DMS53 treated with DMSO at 0.1 percent for 48 hours (cell line): Measurements from ENCODE around the gene CTDSP2.
"Not testable (repeated sequence)": the region's sequence is repeated elsewhere in the genome, so short reads cannot be mapped to it uniquely, and the experiment has no call there.

Experiments
- DNase-seq: peaks from one replicate; lab custom pipeline; 2025; ENCODE audit not compliant: unreplicated experiment; lab: John Stamatoyannopoulos, UW

CTDSP2 gene

GRCh38 chr12:57836442-57837375 lies 9.8 kb downstream of the CTDSP2 start:
- DNase-seq, result peak; percentile 83

DNA sequence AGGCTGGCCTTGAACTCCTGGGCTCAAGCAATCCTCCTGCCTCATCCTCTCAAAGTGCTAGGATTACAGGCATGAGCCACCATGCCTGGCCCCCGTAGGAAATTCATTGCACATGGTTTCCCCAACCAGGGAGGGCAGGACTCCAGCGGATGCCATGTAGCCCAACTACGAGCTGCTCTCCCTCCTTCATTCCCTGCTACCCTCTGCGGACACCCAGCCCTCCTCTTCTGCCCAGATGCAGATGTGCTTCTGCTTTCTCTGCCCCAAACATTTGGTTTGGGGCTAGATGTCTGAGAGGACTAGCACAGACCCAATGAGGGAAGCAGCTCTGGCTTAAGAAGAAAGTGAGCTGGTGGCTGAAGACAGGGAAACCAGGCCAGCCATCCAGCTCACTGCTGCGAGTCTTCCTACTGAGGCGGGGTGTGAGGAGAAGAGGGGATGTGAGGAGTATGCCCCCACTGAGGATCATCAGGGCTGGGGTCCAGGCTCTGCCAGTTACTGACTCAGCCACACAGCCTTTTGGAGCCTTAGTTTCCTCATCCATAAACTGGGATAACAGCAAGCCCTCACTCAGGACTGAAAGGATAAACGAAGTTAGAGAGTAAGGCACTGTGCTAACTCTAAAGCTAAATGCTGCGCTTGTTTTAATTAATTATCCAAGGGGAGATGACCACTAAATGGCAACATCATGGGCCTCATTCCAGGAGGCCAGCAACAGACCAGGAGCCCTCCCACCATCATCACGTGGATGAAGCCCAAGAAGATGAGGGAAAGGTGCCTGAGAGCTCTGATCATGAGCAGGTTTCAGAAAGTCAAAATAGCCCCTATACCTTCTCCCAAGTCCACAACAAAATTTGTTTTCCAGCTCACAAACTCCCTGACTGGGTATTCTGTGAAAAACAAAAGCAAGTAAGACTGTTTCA lies 10.9 kb downstream of the CTDSP2 start:
- DNase-seq, result no peak

DNA sequence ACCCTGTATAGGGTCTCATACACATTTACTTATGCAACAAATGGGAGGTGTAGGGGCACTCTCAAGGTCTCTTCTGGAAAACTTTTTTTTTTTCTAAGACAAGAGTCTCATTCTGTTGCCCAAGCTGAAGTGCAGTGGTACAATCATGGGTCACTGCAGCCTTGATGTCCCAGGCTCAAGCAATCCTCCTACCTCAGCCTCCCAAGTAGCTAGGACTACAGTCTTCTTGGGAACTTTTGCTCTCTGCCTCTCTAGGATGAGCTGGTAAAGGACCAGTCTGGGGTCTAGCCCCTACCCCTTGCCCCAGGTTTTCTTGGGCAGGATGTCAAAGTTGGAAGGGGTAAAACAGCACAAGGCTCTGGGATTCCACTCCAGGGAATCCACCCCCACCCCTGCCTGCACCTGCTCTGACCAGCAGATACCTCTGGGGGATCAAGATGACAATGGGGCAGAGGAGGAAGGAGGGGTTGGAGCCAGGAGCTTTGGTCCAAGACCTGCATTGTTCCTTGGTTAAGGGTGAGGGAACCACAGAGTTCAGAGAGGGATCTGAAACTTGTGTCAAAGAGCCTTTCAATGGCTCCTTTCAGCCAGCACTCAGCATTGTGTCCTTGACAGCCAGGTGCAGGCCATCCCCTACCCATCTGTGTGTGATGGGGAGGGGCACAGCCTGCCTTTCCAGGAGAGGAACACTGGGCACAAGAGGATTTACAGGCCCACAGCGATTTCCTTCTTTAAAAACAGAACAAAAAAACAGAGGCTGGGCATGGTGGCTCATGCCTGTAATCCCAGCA lies 12.2 kb downstream of the CTDSP2 start:
- DNase-seq, result no peak

DNA sequence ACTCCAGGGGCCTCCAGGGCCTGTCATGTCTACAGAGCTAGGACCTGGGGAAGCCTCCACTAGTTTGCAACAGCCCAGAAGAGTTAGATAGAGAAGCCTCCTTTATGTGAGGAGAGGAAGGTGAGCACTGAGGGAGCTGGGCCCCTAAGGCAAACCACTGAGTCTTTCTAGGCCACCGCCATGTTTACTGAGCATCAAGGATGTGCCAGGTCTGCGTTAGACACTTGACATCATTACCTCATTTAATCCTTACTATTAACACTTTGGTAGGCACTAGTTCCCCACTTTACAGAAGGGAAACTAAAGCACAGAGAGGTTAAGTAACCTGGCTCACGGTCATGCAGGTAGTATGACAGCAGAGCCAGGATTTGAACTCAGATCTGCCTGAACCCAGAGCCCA lies 12.9 kb downstream of the CTDSP2 start:
- no peak for DNase-seq

GRCh38 chr12:57832966-57833365 lies 13.6 kb downstream of the CTDSP2 start:
- no peak for DNase-seq

DNA sequence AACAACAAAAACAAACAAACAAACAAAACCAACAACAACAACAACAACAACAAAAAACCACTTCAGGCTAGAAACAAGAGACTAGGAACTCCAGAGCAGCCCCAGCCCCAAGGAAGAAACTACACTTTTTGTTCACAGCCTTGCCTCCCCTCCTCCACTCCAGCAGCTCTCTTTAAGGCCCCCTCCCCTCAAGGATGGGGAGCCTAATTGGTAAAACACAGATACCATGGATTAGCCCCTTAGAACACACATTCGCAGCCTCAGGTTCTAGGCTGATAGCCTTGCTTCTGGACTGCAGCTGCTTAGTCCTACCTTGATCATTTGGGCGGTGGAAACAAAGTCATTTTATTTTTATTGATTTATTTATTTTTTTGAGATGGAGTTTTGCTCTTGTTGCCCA lies 16.1 kb downstream of the CTDSP2 start:
- DNase-seq, result no peak

DNA sequence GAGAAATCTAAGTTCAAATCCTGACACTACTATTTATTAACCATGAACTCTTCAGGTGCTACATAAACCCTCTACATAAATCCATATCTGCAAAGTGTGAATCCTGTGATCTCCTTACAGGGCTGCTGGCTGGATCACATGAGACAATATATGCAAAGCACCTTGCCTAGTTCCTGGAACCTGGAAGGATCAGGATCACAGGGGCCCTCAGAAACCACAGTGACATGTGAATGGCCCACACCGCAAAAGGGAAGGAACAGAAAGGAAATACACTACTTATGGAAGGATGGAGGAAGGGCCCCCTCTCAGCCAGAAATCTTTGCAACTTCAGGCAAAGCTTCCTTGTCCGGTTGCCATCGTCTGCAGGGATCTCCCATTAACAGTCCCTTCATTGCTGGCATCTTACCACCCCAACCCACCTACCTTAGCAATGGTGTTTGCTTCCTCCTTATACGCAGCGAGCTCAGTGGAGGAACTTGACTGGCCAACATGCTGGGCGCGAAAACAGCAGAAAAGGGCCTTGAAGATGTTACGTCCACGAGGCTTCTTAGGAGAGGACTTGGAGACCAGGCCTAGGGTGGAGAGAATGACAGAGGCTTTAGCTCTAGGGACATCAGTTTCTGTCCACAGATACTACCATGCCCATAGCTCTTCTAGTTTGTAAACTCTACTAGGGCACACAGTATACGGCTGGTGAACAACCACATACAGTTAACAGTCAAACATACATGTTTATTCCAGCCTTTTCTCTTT lies 17.3 kb downstream of the CTDSP2 start:
- no peak for DNase-seq

GRCh38 chr12:57826966-57827365 lies 19.6 kb downstream of the CTDSP2 start:
- no peak for DNase-seq

DNA sequence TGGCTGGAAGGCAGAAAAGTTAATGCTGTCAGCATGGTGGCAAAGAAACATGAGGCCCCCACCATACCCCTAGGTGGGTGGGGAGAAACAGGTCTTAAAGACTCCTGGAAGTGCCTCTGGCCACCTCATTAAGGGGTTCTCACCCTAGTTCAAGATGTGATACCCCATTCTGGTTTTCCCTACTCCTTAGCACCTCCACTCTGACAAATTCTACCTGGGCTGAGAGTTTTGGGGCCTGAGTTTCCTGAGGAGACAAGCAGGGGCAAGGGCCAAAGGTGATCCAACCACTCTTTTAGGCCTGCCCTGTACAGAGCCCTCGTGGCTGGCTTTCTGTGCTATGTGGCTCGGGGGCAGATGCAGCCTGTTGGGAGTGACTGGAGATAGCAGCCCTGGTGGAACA lies 20.1 kb downstream of the CTDSP2 start:
- no peak for DNase-seq

DNA sequence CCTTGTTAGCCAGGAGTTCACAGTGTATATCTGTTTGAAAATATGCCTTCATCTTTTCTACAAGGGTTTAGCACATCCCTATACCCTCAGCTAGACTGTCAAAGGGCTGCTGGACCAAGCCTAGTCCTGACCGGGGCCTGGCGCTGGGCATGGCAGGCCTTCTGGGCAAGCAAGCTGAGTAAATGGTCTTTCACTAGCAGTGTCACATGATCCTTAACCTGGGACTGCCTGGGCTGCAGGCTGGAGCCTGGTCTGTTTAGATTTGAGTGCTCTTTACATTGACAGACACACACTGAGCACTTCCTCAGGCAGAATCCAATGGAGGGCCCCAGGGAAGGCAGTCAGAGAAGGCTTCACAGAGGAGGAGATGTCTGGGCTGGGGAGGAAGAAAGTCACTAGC lies 21.1 kb downstream of the CTDSP2 start:
- DNase-seq, result no peak

DNA sequence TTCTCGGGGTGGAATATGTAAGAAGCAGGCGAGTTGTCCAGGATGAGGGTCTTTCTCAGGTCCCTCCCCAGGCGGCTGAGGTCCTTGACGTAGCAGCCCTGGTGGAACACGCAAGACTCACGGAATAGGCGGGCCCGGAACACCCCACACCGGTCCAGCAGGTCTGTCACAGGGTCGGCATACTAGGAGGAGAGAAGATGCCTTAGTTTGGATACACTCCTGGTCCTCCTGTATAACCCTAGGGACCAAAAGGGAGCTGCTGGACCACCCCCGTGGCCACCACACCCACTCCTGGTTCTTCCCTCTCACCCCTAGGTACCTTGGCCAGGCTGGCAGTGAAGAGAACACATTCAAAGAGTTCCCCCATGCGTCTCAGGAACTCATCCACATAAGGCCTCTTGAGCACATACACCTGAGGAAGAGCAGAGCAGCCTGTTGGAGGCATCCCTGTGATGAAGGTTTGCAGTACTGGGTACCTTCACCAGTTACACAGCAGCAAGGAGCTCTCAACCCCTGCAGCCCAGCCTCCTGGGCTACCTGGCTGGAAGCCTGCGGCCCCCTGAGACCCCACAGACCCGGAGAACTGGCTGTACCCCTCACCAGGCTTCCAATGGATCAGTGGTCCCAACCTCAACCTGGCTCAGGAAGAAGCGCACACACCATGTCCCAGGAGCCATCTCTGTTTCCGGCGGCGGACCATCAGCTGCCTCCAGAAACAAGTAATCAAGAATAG lies 22.5 kb downstream of the CTDSP2 start:
- no peak for DNase-seq

DNA sequence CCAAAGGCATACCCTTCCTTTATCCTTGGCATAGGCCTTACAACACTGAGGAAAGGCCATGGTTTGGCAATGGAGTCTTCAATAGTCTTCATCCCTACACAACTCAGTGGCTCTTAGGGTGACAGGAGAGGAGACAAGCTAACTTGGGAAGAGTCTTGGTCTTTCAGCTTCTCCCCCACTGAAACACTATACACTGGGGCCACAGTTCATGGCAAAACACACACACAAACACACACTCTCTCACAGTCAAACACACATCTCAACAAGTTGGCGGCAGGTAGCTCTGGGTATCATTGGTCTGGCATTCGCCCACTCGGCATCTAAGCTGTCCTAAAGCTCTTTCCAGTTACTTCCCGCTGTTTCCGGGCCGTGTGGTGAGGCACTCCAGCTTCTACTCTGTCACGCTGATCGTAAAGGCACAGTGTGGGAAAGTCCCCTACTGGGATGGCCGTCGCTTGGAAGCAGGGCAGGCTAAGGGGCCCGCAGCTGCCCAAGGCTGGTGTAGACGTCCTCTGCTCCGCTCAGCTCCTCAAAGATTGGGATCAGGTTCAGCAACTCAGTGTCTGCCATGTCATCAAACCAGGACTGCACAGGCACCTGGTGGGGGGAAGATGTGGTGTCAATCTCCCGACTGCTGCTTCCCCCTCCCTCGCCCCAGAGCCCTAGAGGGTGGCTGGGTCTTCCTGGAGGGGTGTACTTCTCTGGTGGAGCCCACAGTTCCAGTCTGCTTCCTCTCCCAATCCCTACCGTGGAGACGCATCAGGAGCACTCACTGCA lies 23.2 kb downstream of the CTDSP2 start:
- no peak for DNase-seq

DNA sequence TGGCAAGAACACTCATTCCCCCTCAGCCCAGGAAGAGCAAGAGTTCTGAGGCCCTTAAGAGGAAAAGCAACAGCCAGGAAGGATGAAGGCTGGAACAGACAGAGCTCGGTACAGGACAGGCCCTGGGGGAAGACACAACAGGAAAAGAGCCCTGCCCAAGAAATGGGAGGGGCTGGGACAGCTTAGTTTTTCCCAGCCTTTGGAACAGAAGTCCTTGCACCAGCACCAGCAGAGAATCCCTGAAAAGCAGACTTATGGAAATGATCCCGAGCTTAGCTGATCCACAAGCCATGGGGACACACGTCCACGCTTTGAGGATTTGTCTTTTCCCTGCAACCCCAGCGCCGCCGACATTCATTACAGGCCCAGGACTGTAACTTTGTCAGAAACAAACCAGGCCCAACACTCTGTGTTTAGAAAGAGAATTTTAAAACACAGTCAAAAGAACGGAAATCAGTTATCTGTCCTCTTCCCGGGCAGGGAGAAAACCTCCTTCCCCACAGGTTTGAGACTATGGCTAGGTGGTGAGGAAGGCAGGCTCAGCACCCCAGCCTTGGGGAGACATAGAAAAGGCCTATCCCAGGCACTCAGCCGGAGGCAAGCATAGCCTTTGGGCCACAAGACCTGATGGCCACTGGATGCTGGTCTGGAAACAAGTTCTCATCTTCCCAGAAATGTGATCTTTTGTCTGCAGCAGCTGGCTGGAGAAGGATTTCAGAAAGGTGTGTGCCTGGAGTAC lies 24.0 kb downstream of the CTDSP2 start:
- DNase-seq, result no peak

- no peak for DNase-seq
Measured at GRCh38 chr12:57821474-57822214, 24.9 kb downstream of the CTDSP2 start.

DNA sequence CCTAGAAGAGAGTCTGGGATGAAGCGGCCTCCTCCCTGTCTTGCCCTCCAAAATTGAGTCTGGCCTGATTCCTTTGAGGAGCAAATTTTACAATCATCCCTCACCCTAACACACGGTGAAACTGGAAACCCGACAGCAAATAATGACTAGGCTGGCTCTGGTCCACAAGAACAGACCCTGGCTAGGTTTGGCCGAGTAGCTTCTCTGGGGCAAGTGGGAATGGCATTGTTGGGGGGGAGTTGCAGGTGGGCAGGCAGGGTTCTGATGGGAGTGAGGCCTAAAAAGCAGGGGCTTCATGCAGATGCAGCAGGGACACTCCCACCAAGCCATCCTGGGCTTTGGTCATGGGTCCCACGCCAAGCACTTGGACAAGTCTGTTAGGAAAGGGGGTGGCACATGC lies 25.5 kb downstream of the CTDSP2 start:
- DNase-seq, result not testable (repeated sequence)

DNA sequence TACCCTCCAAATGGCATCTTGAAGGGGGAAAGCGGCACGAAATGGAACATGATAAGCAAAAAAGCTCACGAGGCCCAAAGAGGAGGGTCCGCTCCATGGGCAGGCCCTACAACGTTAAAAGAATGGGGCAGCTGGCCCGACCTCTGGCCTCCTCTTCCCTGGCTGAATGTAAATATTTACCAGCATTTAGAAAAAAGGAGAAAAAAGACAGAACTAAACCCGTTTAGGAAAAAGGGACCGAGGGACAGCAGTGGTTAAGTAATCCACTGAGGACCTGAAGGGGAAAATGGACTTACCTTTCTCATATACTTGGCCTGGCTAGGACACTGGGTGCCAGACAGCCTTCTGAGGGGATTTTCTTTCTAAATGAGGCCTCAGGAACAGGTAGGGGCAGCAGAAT lies 26.4 kb downstream of the CTDSP2 start:
- DNase-seq, result not testable (repeated sequence)

DNA sequence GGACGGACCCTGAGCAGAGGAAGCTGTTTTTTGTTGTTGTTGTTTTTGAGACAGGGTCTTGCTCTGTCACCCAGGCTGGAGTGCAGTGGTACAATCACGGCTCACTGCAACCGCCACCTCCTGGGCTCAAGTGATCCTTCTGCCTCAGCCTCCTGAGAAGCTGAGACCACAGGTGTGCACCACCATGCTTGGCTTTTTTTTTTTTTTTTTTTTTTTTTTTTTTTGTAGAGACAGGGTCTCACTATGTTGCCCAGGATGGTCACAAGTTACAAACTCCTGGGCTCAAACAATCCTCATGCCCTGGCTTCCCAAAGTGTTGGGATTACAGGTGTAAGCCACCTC lies 28.6 kb downstream of the CTDSP2 start:
- DNase-seq, result not testable (repeated sequence)
